Tibial artery (tissue), 4 donors: ENCODE measurements around the gene NPNT.

Experiments used
- DNase-seq, 2 donors: peaks; one replicate each; pipeline ENCODE4 v3.0.0-alpha.2; 2019
- H3K27ac ChIP-seq, 2 donors: fragments of 200-600 bp; sonication (generic) in 1 of 2; 1 replicate in 1 of 2; 2 replicates in 1 of 2; pipeline ENCODE4 v1.5.1; 2018 to 2019; ENCODE audit warnings: mild to moderate bottlenecking in 1 of 2
- H3K27me3 ChIP-seq, 2 donors: fragments of 200-600 bp; sonication (generic) in 1 of 2; one replicate each; pipeline versions ENCODE4 v1.5.1 to v1.6.0; 2016 to 2019
- H3K36me3 ChIP-seq, 3 donors: fragments of 200-600 bp; sonication (generic) in 2 of 3; one replicate each; pipeline ENCODE4 v1.5.1; 2016 to 2019; ENCODE audit warnings: mild to moderate bottlenecking in 2 of 3
- H3K4me1 ChIP-seq, 4 donors: fragments of 200-600 bp; sonication (generic) in 2 of 4; 1 replicate in 3 of 4; 2 replicates in 1 of 4; pipeline ENCODE4 v1.5.1; 2016 to 2019
- H3K4me3 ChIP-seq, 2 donors: fragments of 200-600 bp; sonication (generic) in 1 of 2; 1 replicate in 1 of 2; 2 replicates in 1 of 2; pipeline ENCODE4 v1.5.1; 2018 to 2019; ENCODE audit warnings: mild to moderate bottlenecking in 2 of 2
- H3K9me3 ChIP-seq, 3 donors: fragments of 200-600 bp; sonication (generic) in 1 of 3; one replicate each; pipeline ENCODE4 v1.5.1; 2016 to 2019
- CTCF ChIP-seq, 2 experiments: fragments of 200-600 bp in 1 of 2; fragments of 450-650 bp in 1 of 2; IDR thresholded peaks; one replicate each; pipeline ENCODE4 v1.5.1; 2017 to 2019; ENCODE audit warnings: antibody characterized with exemption in 2 of 2, mild to moderate bottlenecking in 1 of 2, moderate library complexity in 1 of 2
- intact Hi-C: fragments of 100-400 bp; cut with DNase I; formaldehyde crosslinking; loops from one replicate; pipeline ENCODE4 v1.15.0; 2023; ENCODE audit warnings: low total_unique reads

The NPNT gene

GRCh38 chr4:105895583-105896460, 551 bp downstream of the NPNT start:
- Histone ChIP-seq H3K4me1 (peaks cover 0 to 52% (median 12%) of the 10 kb centered on the region in 4 donors), H3K27ac (peak overlapping the region; percentile 92 to 97), H3K27me3 (no peaks in the 10 kb centered on the region), H3K36me3 (no peaks in the 10 kb centered on the region), H3K9me3 (no peaks in the 10 kb centered on the region), H3K4me3 (peak overlapping the region; percentile 89 to 93)
- intact Hi-C loops = no loop called here
- DNase-seq = peak; percentile 24 to 77
- peak; percentile 18 to 40 for TF ChIP-seq CTCF (IDR thresholded peaks at IDR 0.05)

- Histone ChIP-seq H3K27me3 (no peaks in the 10 kb centered on the region), H3K27ac (peak overlapping the region; percentile 92 to 97), H3K9me3 (no peaks in the 10 kb centered on the region), H3K36me3 (no peaks in the 10 kb centered on the region), H3K4me3 (peak overlapping the region; percentile 89 to 93), H3K4me1 (peaks cover 0 to 59% (median 12%) of the 10 kb centered on the region in 4 donors)
- no peak for TF ChIP-seq CTCF (IDR thresholded peaks at IDR 0.05)
- intact Hi-C loops = no loop called here
- DNase-seq = no peak
Measured at GRCh38 chr4:105896461-105896942, 1.2 kb downstream of the NPNT start.

- no peaks in the 10 kb centered on the region for H3K9me3 ChIP-seq
- H3K4me1 ChIP-seq = peaks cover 0 to 66% (median 13%) of the 10 kb centered on the region in 4 donors
- H3K27me3 ChIP-seq = no peaks in the 10 kb centered on the region
- H3K4me3 ChIP-seq = peak overlapping the region; percentile 89 to 93
- no peaks in the 10 kb centered on the region for H3K36me3 ChIP-seq
- DNase-seq = no peak
- intact Hi-C loops = no loop called here
- peak overlapping the region; percentile 34 to 97 for H3K27ac ChIP-seq
- no peak for TF ChIP-seq CTCF (IDR thresholded peaks at IDR 0.05)
Measured at GRCh38 chr4:105896984-105897775, 1.9 kb downstream of the NPNT start.

GRCh38 chr4:105900541-105900940, 5.3 kb downstream of the NPNT start:
- Histone ChIP-seq H3K36me3 (no peaks in the 10 kb centered on the region), H3K27me3 (no peaks in the 10 kb centered on the region), H3K4me3 (no peak overlapping the region), H3K4me1 (peaks cover 0 to 64% (median 9%) of the 10 kb centered on the region in 4 donors), H3K27ac (peak overlapping the region; percentile 29 to 97), H3K9me3 (no peaks in the 10 kb centered on the region)
- intact Hi-C loops = no loop called here
- no peak for DNase-seq
- no peak for TF ChIP-seq CTCF (IDR thresholded peaks at IDR 0.05)

- Histone ChIP-seq H3K36me3 (no peaks in the 10 kb centered on the region), H3K4me1 (peaks cover 0 to 60% (median 9%) of the 10 kb centered on the region in 4 donors), H3K27ac (peak overlapping the region; percentile 17 to 97), H3K27me3 (no peaks in the 10 kb centered on the region), H3K9me3 (no peaks in the 10 kb centered on the region), H3K4me3 (no peak overlapping the region)
- DNase-seq = no peak
- TF ChIP-seq CTCF (IDR thresholded peaks at IDR 0.05) = no peak
- intact Hi-C loops = no loop called here
Measured at GRCh38 chr4:105902550-105903262, 7.4 kb downstream of the NPNT start.
